ENCODE measurements around the gene USP13. TPM values are rescaled to one million over a fixed set of nuclear protein-coding genes. Genes with fewer than 3 reads are reported as not detected.

The USP13 gene
- polyA plus RNA-seq, 3 donors, result 0.31 to 1.6 (median 1.2) TPM

DNA sequence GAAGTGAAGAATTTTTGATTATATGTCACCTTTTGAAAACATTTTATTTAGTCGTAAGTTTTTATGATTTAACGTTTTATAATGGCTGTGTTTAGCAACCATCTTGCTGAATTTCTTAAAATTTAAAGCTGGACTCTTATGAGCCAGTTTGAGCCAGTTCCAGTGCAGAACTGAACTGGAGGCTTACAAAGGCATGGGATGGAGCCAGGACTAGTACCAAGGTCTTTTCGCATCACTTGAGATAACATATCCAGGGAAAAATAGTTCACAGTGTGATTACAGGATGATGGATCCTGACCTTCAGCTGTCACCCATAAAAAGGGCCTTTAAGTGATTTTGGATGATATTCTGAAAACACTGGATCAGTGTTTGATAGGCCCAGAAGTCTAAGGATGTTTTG, 51.0 kb downstream of the USP13 start:
- Mint-ChIP-seq H3K4me3 (no peak overlapping the region), H3K27me3 (ENCODE audit: low read depth in 3 of 3) (peaks cover 0 to 2% (median 0%) of the 10 kb centered on the region in 3 donors), H3K36me3 (peaks cover 3 to 11% of the 10 kb centered on the region in 2 donors), H3K9me3 (no peaks in the 10 kb centered on the region), H3K27ac (no peak overlapping the region), H3K4me1 (peaks cover 17% of the 10 kb centered on the region)
- H3K4me3 ChIP-seq (replicated peaks in 1 of 3; ENCODE audit: low read depth in 2 of 3, low read length in 3 of 3), result no peak overlapping the region
- no peak for DNase-seq
- 100% methylated on average over 2 of the region's 3 CpGs for WGBS (ENCODE audit: insufficient coverage)
- no peak for TF ChIP-seq CTCF (IDR thresholded peaks at IDR 0.05)
- H4K20me1 ChIP-seq (ENCODE audit: insufficient read depth, low read length), result no peaks in the 10 kb centered on the region
- H3K27me3 ChIP-seq (ENCODE audit: control insufficient read depth in 2 of 2, insufficient read depth in 2 of 2, low read length in 2 of 2), result no peaks in the 10 kb centered on the region
- no peak overlapping the region for H3K9ac ChIP-seq (ENCODE audit: insufficient read depth, low read length, poor library complexity, severe bottlenecking)
- H3K36me3 ChIP-seq (replicated peaks in 1 of 2; ENCODE audit: control insufficient read depth in 1 of 2, insufficient read depth in 2 of 2, low read length in 2 of 2), result peaks cover 0 to 5% of the 10 kb centered on the region in 2 donors
- no peaks in the 10 kb centered on the region for H3K9me3 ChIP-seq (replicated peaks in 1 of 2; ENCODE audit: control insufficient read depth in 1 of 2, insufficient read depth in 1 of 2, low read length in 2 of 2)
- H3K4me2 ChIP-seq (replicated peaks; ENCODE audit: extremely low read depth, low read length, poor library complexity, severe bottlenecking), result no peak overlapping the region
- intact Hi-C loops (cut with micrococcal nuclease), result no loop called here
- H3K4me1 ChIP-seq (ENCODE audit: control insufficient read depth in 1 of 2, insufficient read depth in 2 of 2, low read length in 2 of 2), result peaks cover 3 to 16% of the 10 kb centered on the region in 2 donors
- no peaks in the 10 kb centered on the region for H3K79me2 ChIP-seq (ENCODE audit: insufficient read depth, low read length)
- no peak overlapping the region for H2AFZ ChIP-seq (ENCODE audit: insufficient read depth, low read depth, low read length, poor library complexity, severe bottlenecking)
- H3K27ac ChIP-seq (ENCODE audit: low read depth in 1 of 2, low read length in 2 of 2), result no peak overlapping the region

DNA sequence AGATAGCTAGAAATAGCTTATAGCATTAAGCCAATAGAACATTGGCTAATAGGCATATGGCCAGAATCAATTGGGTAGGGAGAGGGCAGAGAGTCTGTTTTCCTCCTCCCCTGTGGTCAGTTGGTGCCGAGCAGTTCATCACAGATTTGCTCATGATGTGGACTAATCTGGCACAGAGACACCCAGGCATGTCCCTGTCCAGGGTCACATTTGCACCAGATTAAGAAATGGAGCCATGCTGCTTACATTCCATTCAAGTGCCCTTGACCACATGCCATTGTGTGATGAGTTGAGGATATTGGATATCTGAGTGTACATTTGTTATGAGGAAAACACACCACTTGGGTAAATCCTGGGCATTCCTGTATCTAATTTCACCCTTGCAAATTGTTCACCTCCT, 53.4 kb downstream of the USP13 start:
- no peaks in the 10 kb centered on the region for H4K20me1 ChIP-seq (ENCODE audit: insufficient read depth, low read length)
- Mint-ChIP-seq H3K27me3 (ENCODE audit: low read depth in 3 of 3) (peaks cover 0 to 2% (median 0%) of the 10 kb centered on the region in 3 donors), H3K4me1 (peaks cover 6% of the 10 kb centered on the region), H3K36me3 (peaks cover 13 to 18% of the 10 kb centered on the region in 2 donors), H3K4me3 (no peak overlapping the region), H3K27ac (no peak overlapping the region), H3K9me3 (no peaks in the 10 kb centered on the region)
- no peak for TF ChIP-seq CTCF (IDR thresholded peaks at IDR 0.05)
- no peak overlapping the region for H3K27ac ChIP-seq (ENCODE audit: low read depth in 1 of 2, low read length in 2 of 2)
- H3K36me3 ChIP-seq (replicated peaks in 1 of 2; ENCODE audit: control insufficient read depth in 1 of 2, insufficient read depth in 2 of 2, low read length in 2 of 2), result peaks cover 0 to 5% of the 10 kb centered on the region in 2 donors
- H2AFZ ChIP-seq (ENCODE audit: insufficient read depth, low read depth, low read length, poor library complexity, severe bottlenecking), result no peak overlapping the region
- no peaks in the 10 kb centered on the region for H3K79me2 ChIP-seq (ENCODE audit: insufficient read depth, low read length)
- H3K4me2 ChIP-seq (replicated peaks; ENCODE audit: extremely low read depth, low read length, poor library complexity, severe bottlenecking), result no peak overlapping the region
- H3K9ac ChIP-seq (ENCODE audit: insufficient read depth, low read length, poor library complexity, severe bottlenecking), result no peak overlapping the region
- WGBS (ENCODE audit: insufficient coverage), result 100% methylated on average over 1 of the region's 1 CpG
- intact Hi-C loops (cut with micrococcal nuclease), result no loop called here
- no peak overlapping the region for H3K4me3 ChIP-seq (replicated peaks in 1 of 3; ENCODE audit: low read depth in 2 of 3, low read length in 3 of 3)
- H3K4me1 ChIP-seq (ENCODE audit: control insufficient read depth in 1 of 2, insufficient read depth in 2 of 2, low read length in 2 of 2), result peaks cover 0 to 6% of the 10 kb centered on the region in 2 donors
- H3K27me3 ChIP-seq (ENCODE audit: control insufficient read depth in 2 of 2, insufficient read depth in 2 of 2, low read length in 2 of 2), result no peaks in the 10 kb centered on the region
- H3K9me3 ChIP-seq (replicated peaks in 1 of 2; ENCODE audit: control insufficient read depth in 1 of 2, insufficient read depth in 1 of 2, low read length in 2 of 2), result no peaks in the 10 kb centered on the region
- DNase-seq, result no peak
